Epithelial cell of esophagus (primary cell): ENCODE measurements around the gene EFCAB9.
"Not testable (repeated sequence)": the region's sequence is repeated elsewhere in the genome, so short reads cannot be mapped to it uniquely, and the experiment has no call there.

Experiments
- DNase-seq: peaks from one replicate; pipeline ENCODE4 v3.0.0; 2010; ENCODE audit warnings: low read depth
- H3K4me3 ChIP-seq: 2 replicates; pipeline ENCODE4 v1.5.1; 2011; ENCODE audit warnings: mild to moderate bottlenecking, low read length, control low read depth
- TF ChIP-seq, protein P1 (sequence below): IDR thresholded peaks from 2 replicates; pipeline ENCODE4 v1.5.1; 2011; ENCODE audit warnings: low read depth, mild to moderate bottlenecking, low read length, control low read depth, inconsistent platforms; ENCODE audit not compliant: insufficient read depth; ENCODE audit errors: missing control alignments

The EFCAB9 gene

DNA sequence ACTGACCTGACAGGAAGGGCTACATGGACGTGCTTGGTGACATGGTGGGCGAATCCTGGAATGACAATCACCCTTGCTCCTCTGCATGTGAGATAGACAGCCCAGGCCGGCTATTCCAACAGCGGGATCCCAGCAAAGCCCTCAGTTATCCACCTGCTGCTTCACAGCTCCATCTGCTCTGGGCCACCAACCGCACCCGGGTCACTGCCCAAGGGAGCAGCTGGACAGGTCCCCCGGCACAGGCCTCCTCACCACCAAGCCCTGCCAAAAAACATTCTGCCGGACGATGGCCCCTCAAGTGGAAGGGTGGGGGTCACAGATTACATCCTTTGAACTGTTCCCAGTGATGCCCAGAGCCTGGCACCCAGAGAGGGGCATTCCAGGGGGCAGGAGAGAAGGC is 45.6 kb upstream of the EFCAB9 start:
- DNase-seq, result no peak
- no peak overlapping the region for H3K4me3 ChIP-seq
- TF ChIP-seq, protein P1, sequence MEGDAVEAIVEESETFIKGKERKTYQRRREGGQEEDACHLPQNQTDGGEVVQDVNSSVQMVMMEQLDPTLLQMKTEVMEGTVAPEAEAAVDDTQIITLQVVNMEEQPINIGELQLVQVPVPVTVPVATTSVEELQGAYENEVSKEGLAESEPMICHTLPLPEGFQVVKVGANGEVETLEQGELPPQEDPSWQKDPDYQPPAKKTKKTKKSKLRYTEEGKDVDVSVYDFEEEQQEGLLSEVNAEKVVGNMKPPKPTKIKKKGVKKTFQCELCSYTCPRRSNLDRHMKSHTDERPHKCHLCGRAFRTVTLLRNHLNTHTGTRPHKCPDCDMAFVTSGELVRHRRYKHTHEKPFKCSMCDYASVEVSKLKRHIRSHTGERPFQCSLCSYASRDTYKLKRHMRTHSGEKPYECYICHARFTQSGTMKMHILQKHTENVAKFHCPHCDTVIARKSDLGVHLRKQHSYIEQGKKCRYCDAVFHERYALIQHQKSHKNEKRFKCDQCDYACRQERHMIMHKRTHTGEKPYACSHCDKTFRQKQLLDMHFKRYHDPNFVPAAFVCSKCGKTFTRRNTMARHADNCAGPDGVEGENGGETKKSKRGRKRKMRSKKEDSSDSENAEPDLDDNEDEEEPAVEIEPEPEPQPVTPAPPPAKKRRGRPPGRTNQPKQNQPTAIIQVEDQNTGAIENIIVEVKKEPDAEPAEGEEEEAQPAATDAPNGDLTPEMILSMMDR, result no peak

DNA sequence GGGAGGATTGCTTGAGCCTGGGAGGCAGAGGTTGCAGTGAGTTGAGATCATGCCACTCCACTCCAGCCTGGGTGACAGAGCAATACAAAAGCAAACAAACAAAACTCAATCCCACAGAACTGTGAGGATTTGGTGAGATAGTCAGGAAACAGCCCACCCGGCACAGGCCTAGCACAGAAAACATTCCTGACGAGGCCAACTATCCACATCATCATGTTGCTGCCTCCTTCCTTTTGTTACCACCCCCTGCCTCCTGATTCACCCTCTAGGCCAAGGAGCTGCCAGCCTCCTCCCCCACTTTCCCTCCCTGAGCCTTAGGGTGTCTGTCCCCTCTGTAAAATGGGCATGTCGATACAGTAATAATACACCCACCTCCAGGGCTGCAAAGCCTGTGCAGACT is 44.9 kb upstream of the EFCAB9 start:
- TF ChIP-seq, protein P1, result no peak
- no peak overlapping the region for H3K4me3 ChIP-seq
- DNase-seq, result peak; percentile 26

DNA sequence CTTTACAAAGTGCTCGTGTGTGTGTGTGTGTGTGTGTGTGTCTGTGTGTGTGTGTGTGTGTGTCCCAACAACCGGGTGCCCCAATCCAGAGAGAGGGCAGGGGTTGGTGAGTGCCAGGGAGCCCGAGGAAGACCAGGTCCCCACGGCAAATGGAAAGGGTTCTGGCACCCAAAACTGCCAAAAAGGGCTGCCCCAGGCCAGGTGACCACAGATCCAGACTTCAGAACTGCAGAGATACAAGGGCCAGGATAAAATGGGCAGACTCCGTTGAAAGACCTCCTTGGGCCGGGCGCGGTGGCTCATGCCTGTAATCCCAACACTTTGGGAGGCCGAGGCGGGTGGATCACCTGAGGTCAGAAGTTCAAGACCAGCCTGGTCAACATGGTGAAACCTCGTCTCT is 44.5 kb upstream of the EFCAB9 start:
- not testable (repeated sequence) for DNase-seq, H3K4me3 ChIP-seq

DNA sequence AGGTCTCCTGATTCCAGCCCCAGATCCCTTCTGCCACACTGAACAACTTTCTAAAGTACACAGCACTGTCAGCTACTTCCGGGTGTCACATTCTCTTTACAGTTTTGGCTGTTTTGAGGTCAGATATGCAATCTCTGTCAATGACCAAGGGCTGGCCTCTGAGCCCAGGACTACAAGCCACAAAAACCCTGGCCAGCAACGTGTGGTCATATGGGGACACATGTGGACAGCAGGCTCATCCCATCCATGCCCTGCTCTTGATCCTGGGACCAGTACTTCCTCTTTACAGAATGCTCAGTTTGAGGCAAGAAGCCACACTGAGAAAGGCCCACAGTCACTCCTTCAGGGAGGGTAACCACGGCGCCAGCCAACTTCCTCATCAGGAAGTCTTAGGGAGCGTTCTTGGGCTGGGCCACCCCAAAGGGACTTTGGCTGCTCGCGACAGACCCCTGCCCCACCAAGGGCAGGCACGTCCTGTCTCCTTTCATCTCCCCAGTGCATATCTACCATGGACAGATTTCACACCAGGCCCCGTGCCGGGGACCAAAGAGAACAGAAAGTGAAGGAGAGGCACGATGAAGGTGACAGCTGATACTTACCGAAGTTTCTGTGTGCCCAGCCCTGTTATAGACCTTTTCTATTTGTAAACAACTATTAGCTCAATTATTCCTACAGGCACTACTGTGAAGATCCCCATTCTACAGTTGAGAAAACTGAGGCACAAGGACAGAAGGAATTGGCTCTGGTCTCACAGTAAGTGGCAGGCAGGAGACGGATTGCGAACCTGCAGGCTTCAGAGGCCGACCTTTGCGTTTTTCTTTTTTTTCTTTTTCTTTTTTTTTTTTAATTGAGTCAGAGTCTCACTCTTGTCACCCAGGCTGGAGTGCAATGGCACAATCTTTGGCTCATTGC is 43.2 kb upstream of the EFCAB9 start:
- no peak overlapping the region for H3K4me3 ChIP-seq
- DNase-seq, result no peak
- TF ChIP-seq, protein P1, result no peak

DNA sequence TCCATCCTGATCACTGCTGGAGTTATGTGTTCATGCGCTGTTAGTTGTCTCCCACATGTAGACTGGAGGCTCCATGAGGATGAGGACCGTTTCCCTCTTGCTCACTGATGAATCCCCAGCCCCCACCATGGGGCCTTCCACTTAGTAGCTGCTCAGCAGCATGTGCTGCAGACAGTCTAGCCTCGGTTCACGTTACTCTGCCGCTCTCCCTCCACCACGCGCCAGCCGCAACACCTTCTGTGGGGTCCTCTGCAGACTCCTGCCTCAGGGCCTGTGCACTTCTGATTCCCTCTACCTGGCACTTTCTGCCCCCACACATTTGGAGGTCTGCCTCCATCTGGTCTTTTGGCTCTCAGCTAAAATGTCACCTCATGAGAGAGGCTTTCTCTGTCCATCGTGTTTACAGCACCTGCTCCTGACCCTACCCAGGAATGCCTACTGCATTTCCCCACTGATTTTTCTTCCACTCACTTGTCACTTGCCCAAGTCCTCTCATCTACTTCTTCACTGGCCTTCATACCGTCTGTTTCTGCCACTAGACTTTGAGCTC is 42.2 kb upstream of the EFCAB9 start:
- TF ChIP-seq, protein P1, result no peak
- no peak for DNase-seq
- no peak overlapping the region for H3K4me3 ChIP-seq

DNA sequence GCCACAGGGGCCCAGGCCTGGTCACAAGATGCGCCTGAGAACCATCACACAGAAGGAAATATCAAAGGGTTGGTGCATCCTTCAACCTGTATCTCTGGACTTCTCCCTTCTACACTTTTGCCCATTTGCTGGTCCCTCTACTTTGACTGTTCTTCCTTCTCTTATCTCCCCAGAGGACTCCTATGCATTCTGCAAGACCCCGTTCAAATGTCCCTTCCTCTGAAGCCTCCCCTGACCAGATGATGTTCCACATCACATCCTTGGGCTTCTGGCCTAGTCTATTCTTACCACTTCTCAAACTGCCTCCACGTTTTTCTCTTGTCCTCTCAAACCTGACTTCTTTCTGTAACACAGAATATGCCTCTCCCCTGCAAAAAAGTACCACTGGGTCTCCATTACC is 40.3 kb upstream of the EFCAB9 start:
- TF ChIP-seq, protein P1, result no peak
- H3K4me3 ChIP-seq, result no peak overlapping the region
- no peak for DNase-seq

DNA sequence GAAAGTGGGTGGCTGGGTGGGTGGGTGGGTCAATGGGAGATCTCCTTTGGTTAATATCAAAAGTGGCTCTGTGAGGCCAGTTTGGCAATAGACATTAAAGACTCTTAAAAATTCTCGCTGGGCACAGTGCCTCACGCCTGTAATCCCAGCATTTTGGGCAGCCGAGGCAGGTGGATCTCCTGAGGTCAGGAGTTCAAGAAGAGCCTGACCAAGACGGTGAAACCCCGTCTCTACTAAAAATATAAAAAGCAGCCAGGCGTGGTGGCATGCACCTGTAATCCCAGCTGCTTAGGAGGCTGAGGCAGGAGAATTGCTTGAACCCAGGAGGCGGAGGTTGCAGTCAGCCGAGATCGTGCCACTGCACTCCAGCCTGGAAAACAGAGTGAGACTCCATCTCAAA is 38.9 kb upstream of the EFCAB9 start:
- not testable (repeated sequence) for DNase-seq, H3K4me3 ChIP-seq

DNA sequence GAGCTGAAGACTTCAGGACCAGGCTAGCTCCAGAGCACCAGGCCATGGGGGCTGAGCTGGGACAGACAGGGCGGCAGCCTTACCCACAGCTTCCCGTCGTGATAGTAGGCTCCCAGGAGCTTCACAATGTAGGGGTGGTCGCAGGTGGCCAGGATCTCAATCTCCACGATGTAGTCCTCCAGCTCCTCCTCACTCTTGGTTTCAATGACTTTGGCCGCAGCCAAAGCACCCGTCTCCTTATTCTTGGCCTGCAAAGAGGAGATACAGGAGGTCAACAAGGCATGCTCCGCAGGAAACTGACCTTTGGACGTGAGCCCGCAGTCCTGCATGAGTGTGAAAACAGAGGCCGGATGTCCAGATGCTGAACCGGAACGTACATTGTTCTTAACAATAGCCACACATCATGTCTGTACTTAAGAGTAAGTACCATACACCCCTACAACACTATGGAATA is 37.4 kb upstream of the EFCAB9 start:
- no peak for DNase-seq
- no peak overlapping the region for H3K4me3 ChIP-seq

More for the DNA sequence above, 37.4 kb upstream of the EFCAB9 start:
- TF ChIP-seq, protein P1, result no peak
